NCI-H748 (cell line): ENCODE data around the gene VEGFB.

Experiments used
- DNase-seq: peaks from one replicate; lab custom pipeline; 2025; ENCODE audit not compliant: unreplicated experiment; lab: John Stamatoyannopoulos, UW

VEGFB gene

DNA sequence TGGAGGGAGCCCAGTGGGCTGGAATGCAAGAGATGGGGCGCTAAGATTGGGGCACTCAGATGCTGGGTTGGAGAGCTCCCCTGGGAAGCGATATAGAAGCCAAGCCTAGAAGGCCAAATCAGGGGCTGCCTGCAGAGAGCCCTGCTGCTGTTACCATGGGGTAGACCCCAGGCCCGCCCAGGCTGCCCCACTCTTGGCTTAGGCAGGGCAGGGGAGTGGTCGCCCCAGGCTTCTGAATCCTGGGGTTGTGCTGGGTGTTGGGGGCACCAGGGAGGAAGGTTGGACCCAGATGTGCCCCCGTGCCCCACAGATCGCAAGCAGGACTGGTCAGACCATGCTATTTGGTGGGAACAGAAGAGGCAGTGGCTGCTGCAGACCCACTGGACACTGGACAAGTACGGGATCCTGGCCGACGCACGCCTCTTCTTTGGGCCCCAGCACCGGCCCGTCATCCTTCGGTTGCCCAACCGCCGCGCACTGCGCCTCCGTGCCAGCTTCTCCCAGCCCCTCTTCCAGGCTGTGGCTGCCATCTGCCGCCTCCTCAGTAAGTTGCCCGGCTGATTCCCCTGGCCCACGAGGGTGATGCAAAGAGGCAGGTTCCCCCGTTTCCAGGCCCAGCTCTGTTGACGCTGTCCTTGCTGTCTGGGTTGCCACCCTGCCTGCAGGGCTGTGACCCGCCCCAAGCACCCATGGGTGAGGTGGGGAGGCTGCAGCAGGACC is 23.9 kb upstream of the VEGFB start:
- DNase-seq, result no peak

DNA sequence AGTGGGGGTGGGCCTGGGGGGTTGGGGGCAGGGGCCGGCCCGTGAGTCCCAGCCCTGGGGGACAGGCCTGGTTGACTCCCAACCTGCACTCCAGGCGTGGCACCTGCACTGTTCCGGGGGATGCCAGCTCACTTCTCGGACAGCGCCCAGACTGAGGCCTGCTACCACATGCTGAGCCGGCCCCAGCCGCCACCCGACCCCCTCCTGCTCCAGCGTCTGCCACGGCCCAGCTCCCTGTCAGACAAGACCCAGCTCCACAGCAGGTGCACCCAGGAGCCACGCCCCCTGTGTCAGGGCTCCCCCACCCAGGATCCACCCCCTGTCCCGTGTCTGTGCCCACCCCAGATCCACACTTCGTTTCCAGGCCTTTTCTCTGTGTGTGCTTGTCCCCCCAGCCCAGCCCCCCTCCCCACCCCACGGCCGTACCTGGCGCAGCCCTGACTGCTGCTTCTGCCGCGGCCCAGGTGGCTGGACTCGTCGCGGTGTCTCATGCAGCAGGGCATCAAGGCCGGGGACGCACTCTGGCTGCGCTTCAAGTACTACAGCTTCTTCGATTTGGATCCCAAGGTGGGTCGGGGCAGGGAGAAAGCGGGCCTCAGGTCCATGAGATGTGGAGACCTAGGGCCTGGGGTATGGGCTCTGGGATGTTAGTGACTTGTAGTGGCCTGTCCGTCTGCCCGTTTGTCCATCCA is 23.1 kb upstream of the VEGFB start:
- no peak for DNase-seq

- no peak for DNase-seq
Measured at GRCh38 chr11:64216879-64217278, 17.5 kb upstream of the VEGFB start.

GRCh38 chr11:64218628-64219353 is 15.6 kb upstream of the VEGFB start:
- DNase-seq, result no peak

DNA sequence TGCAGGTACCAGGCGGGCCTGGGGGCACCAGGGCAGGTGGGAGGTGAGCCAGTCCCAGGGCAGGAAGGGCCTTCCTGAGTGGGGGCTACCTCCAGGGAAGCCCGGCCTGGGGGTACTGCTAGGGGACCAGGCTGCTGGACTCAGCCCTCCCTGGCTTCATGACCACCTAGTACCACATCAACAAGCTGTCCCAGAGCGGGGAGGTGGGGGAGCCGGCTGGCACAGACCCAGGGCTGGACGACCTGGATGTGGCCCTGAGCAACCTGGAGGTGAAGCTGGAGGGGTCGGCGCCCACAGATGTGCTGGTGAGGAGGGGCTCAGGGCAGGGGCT is 15.1 kb upstream of the VEGFB start:
- DNase-seq, result no peak

DNA sequence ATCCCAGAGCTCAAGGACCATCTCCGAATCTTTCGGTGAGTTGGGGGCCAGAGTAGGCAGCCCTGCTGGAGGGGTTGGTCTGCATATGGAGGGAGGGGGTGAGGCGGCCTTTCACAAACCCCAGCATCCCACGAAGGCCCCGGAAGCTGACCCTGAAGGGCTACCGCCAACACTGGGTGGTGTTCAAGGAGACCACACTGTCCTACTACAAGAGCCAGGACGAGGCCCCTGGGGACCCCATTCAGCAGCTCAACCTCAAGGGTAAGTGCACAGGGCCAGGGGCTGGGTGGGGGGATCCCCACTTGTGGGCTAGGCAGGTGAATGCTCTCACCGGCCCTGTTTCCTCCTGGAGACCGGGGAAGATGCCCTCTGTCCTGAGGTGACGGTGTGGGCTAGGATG is 14.6 kb upstream of the VEGFB start:
- DNase-seq, result no peak

GRCh38 chr11:64220271-64220670 is 14.1 kb upstream of the VEGFB start:
- no peak for DNase-seq

DNA sequence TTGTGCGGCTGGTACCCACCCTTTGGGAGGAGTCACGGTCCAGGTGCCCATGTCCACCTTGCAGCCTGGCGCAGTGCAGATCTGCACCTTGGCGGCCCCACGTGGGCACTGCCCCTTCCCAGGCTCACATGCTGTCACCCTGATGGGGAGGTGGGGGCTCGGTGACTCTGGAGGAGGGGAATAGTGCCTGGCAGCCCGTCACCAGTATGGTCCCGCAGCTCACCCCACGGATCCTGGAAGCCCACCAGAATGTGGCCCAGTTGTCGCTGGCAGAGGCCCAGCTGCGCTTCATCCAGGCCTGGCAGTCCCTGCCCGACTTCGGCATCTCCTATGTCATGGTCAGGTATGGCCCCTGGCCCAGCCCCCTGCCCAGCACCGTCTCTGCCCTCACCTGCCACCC is 13.6 kb upstream of the VEGFB start:
- DNase-seq, result no peak

DNA sequence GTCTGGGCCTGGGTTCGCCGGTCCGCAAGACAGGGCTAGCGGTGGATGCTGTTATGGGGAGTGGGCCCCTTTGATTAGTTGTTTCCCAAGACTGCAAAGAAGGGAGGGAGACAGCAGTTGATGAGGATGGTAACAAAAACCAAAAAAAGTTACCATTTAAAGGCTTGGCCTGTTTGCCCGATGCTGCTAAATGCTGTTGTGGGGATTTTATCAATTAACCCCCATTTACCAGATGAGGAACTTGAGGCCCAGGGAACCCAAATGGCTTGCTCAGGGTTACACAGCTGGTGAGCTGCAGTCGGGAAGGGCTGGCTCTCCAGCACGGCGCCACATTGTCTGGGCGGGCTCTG is 11.8 kb upstream of the VEGFB start:
- peak; percentile 32 for DNase-seq

- DNase-seq, result no peak
Measured at GRCh38 chr11:64223001-64223651, 11.3 kb upstream of the VEGFB start.

GRCh38 chr11:64224151-64224890 is 10.1 kb upstream of the VEGFB start:
- no peak for DNase-seq

DNA sequence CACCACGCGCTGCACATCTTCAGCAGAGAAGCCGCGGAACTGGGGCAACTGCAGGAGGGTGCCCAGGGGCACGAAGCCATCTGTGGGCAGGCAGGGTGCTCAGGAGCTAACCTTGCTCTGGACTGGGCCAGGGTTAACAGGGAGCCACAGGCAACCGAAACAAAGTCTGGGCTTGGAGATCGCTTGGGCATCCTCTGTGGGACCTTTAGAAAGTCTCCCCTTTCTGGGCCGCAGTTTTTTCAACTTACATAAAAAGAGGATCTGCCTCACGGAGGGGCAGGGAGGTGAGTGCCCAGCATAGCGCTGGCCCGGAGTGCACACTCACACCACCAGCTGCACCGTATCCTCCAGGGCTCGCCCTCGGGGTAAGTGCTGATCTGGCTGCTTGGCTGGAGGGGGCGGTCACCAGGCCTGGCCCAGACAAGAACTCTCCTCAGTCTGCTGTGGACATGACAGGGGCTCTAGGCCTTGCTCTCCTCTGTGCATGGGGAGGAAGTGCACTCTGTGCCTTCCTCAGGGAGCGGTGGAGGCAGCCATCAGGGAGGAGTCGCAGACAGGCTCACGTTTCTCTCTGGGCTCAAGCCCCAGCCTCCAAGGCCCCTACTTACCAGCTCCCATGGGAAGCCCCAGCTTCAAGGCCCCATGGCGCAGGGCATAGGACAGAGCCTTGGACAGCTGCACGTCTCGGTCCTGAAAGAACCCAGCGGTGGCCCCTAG is 9.3 kb upstream of the VEGFB start:
- no peak for DNase-seq

DNA sequence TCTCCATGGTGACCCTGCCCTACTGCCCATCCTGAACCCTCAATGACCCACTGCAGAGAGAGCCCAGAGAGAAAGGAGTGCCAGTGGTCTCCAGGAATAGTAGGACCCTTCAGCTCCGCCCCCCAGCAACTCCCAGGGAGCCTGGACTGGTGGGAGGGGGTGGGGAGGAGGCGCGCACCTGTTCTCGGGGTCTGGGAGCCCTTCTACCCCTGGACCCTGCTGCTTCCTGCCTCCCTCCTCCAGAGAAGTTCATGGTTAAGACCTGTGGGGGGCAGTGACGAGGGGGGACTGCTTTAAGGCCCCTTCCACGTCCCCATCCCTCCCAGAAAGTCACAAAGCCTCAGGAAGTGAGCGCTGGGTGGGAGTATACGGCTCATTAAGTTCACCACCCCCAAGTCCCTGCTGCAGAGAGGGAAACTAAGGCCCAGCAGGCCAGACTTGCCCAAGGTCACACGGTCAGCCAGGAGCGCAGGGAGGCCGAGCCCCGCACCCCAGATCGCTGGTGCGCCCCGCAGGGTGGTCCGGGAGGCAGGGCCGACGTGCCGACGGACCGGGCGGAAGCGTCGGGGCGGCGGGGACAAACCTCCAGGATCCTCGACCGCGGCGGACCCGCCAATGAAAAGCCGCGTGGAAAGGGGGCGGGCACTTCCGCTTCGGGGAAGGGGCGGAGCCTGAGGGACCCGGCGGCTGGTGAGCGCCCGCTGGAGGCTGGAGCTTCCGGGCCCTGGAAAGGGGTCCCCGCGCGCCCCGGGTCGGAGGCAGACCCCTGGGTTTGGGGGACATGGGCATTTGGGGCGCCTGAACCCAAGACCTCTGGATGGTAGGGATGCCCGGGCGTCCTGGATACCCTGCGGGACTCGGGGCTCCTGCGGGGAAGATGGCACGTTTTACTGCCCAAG is 8.5 kb upstream of the VEGFB start, which contains the start of the genes NUDT22 and TRPT1:
Gene NUDT22, plus strand, starts transcription at position 667 of the 899 bp plus-strand sequence. CDS start 379 bp downstream, outside the sequence.
Gene TRPT1, minus strand, starts transcription at position 579 of the 899 bp plus-strand sequence. Its CDS starts 326 bp downstream, at position 253.
- DNase-seq, result peak; percentile 89

- DNase-seq, result peak; percentile 64
Measured at GRCh38 chr11:64226507-64227051, 7.8 kb upstream of the VEGFB start.

- DNase-seq, result no peak
Measured at GRCh38 chr11:64227405-64227956, 6.9 kb upstream of the VEGFB start.

GRCh38 chr11:64229090-64229743 is 5.2 kb upstream of the VEGFB start:
- DNase-seq, result no peak

DNA sequence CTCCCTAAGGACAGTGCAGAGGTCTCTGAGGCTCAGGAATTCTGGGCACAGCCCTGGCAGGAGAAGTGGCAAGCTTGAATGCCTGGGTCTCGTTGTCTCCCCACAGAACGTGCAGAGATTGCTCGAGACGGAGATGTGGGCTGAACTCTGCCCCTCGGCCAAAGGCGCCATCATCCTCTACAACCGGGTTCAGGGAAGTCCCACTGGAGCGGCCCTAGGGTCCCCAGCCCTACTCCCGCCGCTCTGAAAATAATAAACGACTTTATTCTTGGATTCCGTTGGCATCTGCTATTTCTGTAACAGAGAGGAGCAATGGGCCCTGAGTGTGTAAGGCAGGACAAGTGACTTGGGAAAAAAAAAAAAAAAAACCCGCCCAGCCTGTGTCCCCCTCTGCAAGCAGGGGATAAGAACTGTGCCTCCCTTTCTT is 4.6 kb upstream of the VEGFB start:
- DNase-seq, result no peak
